Liver (tissue), 3 donors: ENCODE data around the gene SH2D4B.

Source experiments
- FOXA1 ChIP-seq: IDR thresholded peaks from 2 replicates; pipeline ENCODE4 v1.6.1; 2016; ENCODE audit warnings: antibody characterized with exemption
- GABPA ChIP-seq, 2 donors: IDR thresholded peaks in 1 of 2; conservative IDR thresholded peaks in 1 of 2; 2 replicates each; pipeline ENCODE4 v1.6.1; 2016; ENCODE audit warnings: antibody characterized with exemption in 2 of 2, mild to moderate bottlenecking in 1 of 2, moderate library complexity in 1 of 2
- HNF4G ChIP-seq: IDR thresholded peaks from 2 replicates; pipeline ENCODE4 v1.6.1; 2016; ENCODE audit warnings: antibody characterized with exemption
- JUND ChIP-seq, 2 donors: IDR thresholded peaks; 2 replicates each; pipeline ENCODE4 v1.6.1; 2016; ENCODE audit warnings: antibody characterized with exemption in 2 of 2
- RAD21 ChIP-seq, 2 donors: IDR thresholded peaks; 2 replicates each; pipeline ENCODE4 v1.6.1; 2016; ENCODE audit warnings: antibody characterized with exemption in 2 of 2, mild to moderate bottlenecking in 2 of 2
- RXRA ChIP-seq, 2 donors: IDR thresholded peaks; 2 replicates each; pipeline ENCODE4 v1.6.1; 2017 to 2018; ENCODE audit warnings: antibody characterized with exemption in 2 of 2, mild to moderate bottlenecking in 1 of 2
- TAF1 ChIP-seq: conservative IDR thresholded peaks from 2 replicates; pipeline ENCODE4 v1.6.1; 2016; ENCODE audit warnings: antibody characterized with exemption, mild to moderate bottlenecking
- TF ChIP-seq, protein P1 (sequence below): fragments of 150-350 bp; IDR thresholded peaks from 2 replicates; pipeline ENCODE4 v1.5.1; 2017; ENCODE audit warnings: improper control_type of control experiment, low read depth, low read length; ENCODE audit not compliant: missing input control
- TF ChIP-seq, protein P2 (sequence below): IDR thresholded peaks from 2 replicates; pipeline ENCODE4 v1.6.1; 2016; ENCODE audit warnings: antibody characterized with exemption, mild to moderate bottlenecking
- TF ChIP-seq, protein P3 (sequence below): IDR thresholded peaks from 2 replicates; pipeline ENCODE4 v1.6.1; 2016; ENCODE audit warnings: antibody characterized with exemption
- donor health status: healthy.
- donor health status: healthy.

- TF ChIP-seq, protein P1, sequence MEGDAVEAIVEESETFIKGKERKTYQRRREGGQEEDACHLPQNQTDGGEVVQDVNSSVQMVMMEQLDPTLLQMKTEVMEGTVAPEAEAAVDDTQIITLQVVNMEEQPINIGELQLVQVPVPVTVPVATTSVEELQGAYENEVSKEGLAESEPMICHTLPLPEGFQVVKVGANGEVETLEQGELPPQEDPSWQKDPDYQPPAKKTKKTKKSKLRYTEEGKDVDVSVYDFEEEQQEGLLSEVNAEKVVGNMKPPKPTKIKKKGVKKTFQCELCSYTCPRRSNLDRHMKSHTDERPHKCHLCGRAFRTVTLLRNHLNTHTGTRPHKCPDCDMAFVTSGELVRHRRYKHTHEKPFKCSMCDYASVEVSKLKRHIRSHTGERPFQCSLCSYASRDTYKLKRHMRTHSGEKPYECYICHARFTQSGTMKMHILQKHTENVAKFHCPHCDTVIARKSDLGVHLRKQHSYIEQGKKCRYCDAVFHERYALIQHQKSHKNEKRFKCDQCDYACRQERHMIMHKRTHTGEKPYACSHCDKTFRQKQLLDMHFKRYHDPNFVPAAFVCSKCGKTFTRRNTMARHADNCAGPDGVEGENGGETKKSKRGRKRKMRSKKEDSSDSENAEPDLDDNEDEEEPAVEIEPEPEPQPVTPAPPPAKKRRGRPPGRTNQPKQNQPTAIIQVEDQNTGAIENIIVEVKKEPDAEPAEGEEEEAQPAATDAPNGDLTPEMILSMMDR: no peak
- no peak for TF ChIP-seq RAD21 (IDR thresholded peaks at IDR 0.05)
- TF ChIP-seq, protein P2, sequence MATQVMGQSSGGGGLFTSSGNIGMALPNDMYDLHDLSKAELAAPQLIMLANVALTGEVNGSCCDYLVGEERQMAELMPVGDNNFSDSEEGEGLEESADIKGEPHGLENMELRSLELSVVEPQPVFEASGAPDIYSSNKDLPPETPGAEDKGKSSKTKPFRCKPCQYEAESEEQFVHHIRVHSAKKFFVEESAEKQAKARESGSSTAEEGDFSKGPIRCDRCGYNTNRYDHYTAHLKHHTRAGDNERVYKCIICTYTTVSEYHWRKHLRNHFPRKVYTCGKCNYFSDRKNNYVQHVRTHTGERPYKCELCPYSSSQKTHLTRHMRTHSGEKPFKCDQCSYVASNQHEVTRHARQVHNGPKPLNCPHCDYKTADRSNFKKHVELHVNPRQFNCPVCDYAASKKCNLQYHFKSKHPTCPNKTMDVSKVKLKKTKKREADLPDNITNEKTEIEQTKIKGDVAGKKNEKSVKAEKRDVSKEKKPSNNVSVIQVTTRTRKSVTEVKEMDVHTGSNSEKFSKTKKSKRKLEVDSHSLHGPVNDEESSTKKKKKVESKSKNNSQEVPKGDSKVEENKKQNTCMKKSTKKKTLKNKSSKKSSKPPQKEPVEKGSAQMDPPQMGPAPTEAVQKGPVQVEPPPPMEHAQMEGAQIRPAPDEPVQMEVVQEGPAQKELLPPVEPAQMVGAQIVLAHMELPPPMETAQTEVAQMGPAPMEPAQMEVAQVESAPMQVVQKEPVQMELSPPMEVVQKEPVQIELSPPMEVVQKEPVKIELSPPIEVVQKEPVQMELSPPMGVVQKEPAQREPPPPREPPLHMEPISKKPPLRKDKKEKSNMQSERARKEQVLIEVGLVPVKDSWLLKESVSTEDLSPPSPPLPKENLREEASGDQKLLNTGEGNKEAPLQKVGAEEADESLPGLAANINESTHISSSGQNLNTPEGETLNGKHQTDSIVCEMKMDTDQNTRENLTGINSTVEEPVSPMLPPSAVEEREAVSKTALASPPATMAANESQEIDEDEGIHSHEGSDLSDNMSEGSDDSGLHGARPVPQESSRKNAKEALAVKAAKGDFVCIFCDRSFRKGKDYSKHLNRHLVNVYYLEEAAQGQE: no peak
- TF ChIP-seq RXRA (IDR thresholded peaks at IDR 0.05): no peak
- no peak for TF ChIP-seq FOXA1
- TF ChIP-seq HNF4G: no peak
- no peak for TF ChIP-seq JUND (IDR thresholded peaks at IDR 0.05)
- no peak for TF ChIP-seq TAF1
- TF ChIP-seq, protein P3, sequence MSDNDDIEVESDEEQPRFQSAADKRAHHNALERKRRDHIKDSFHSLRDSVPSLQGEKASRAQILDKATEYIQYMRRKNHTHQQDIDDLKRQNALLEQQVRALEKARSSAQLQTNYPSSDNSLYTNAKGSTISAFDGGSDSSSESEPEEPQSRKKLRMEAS: no peak
- TF ChIP-seq GABPA (IDR thresholded peaks at IDR 0.05 in 1 of 2, conservative IDR thresholded peaks at IDR 0.05 in 1 of 2): no peak
Measured at GRCh38 chr10:80655898-80656297, 118.2 kb downstream of the SH2D4B start.
